ENCODE data around the gene TFEC.
"Not testable (repeated sequence)": the region's sequence is repeated elsewhere in the genome, so short reads cannot be mapped to it uniquely, and the experiment has no call there.

Gene TFEC

GRCh38 chr7:116030651-116031276 is at the start of gene TFEC:
TSS of gene TFEC (minus strand) at chr7:116030763. CDS start at chr7:115984441, 46,322 bp downstream.
- no peak for DNase-seq

GRCh38 chr7:116075351-116076145 is 45.0 kb upstream of the TFEC start:
- no peak for DNase-seq

GRCh38 chr7:116071629-116072028 is 41.1 kb upstream of the TFEC start:
- no peak for DNase-seq

GRCh38 chr7:116064179-116064578 is 33.6 kb upstream of the TFEC start:
- no peak for DNase-seq

- DNase-seq, result no peak
These were observed 32.1 kb upstream of the TFEC start for GRCh38 chr7:116062666-116063065.

- no peak for DNase-seq
These were observed 21.4 kb upstream of the TFEC start for GRCh38 chr7:116052006-116052405.

GRCh38 chr7:116047261-116047660 is 16.7 kb upstream of the TFEC start:
- DNase-seq, result not testable (repeated sequence)

GRCh38 chr7:116045532-116045931 is 15.0 kb upstream of the TFEC start:
- no peak for DNase-seq

GRCh38 chr7:116041615-116042014 is 11.1 kb upstream of the TFEC start:
- no peak for DNase-seq

GRCh38 chr7:116037401-116037800 is 6.8 kb upstream of the TFEC start:
- no peak for DNase-seq

GRCh38 chr7:116034411-116034810 is 3.8 kb upstream of the TFEC start:
- no peak for DNase-seq

- no peak for DNase-seq
These were observed 2.3 kb upstream of the TFEC start for GRCh38 chr7:116032886-116033285.

- no peak for DNase-seq
These were observed 1.8 kb downstream of the TFEC start for GRCh38 chr7:116028787-116029186.

- DNase-seq, result no peak
These were observed 2.8 kb downstream of the TFEC start for GRCh38 chr7:116027786-116028185.

GRCh38 chr7:116024826-116025809 is 5.4 kb downstream of the TFEC start:
- DNase-seq, result no peak

- DNase-seq, result no peak
These were observed 9.3 kb downstream of the TFEC start for GRCh38 chr7:116021237-116021636.

- no peak for DNase-seq
These were observed 11.8 kb downstream of the TFEC start for GRCh38 chr7:116018731-116019130.

GRCh38 chr7:116013675-116014074 is 16.9 kb downstream of the TFEC start:
- no peak for DNase-seq

- no peak for DNase-seq
These were observed 19.0 kb downstream of the TFEC start for GRCh38 chr7:116011584-116011983.

GRCh38 chr7:116004762-116005161 is 25.8 kb downstream of the TFEC start:
- DNase-seq, result not testable (repeated sequence)

GRCh38 chr7:115997221-115997620 is 33.3 kb downstream of the TFEC start:
- no peak for DNase-seq

- DNase-seq, result no peak
These were observed 34.9 kb downstream of the TFEC start for GRCh38 chr7:115995701-115996100.
